ENCODE measurements around the gene FAM217A. TPM values are rescaled to one million over a fixed set of nuclear protein-coding genes. Genes with fewer than 3 reads are reported as not detected.

The FAM217A gene
- total and polyA plus RNA-seq, 2 of the 13 experiments (the other 11 are each of a cell fraction or from before 2014, with no cell fraction given): not detected

DNA sequence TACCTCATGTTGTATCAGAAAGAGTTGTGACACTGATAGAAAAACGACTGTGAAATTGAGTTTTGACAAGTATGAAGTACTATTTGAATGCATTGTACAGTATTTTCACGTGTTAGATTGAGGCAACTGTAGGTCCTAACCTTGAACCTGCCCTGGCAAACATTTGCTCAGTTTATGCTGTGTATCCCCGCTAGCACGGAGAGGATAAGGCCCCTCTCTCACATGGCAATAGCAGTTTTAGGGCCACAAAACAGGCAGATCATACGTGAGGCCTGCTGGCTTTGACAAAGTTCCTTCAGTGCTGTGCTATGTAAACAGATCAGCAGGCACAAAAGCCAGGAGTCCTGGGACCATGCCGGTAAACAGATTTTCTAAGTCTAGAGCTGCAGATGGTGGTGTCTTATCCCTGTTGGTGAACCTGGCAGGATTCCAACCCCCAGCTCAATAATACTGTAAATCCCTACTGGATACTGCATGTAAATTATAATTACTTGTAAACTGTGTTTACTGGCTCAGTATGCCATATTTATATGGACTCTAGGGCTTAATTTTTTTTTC lies 23.8 kb upstream of the FAM217A start (continued):
- TF ChIP-seq, protein P1, sequence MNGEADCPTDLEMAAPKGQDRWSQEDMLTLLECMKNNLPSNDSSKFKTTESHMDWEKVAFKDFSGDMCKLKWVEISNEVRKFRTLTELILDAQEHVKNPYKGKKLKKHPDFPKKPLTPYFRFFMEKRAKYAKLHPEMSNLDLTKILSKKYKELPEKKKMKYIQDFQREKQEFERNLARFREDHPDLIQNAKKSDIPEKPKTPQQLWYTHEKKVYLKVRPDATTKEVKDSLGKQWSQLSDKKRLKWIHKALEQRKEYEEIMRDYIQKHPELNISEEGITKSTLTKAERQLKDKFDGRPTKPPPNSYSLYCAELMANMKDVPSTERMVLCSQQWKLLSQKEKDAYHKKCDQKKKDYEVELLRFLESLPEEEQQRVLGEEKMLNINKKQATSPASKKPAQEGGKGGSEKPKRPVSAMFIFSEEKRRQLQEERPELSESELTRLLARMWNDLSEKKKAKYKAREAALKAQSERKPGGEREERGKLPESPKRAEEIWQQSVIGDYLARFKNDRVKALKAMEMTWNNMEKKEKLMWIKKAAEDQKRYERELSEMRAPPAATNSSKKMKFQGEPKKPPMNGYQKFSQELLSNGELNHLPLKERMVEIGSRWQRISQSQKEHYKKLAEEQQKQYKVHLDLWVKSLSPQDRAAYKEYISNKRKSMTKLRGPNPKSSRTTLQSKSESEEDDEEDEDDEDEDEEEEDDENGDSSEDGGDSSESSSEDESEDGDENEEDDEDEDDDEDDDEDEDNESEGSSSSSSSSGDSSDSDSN (CRISPR knock-in tag; IDR thresholded peaks at IDR 0.05): peak; percentile 61
- TF ChIP-seq, protein P2, sequence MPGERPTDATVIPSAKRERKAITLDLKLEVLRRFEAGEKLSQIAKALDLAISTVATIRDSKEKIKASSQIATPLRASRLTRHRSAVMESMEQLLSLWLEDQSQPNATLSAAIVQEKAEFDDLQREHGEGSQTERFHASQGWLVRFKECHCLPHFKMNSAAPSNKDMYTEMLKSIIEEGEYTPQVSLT (CRISPR knock-in tag; IDR thresholded peaks at IDR 0.05; ENCODE audit: borderline replicate concordance, low read depth): no peak
- TF ChIP-seq ZNF383 (CRISPR knock-in tag; IDR thresholded peaks at IDR 0.05; ENCODE audit: borderline replicate concordance): no peak
- TF ChIP-seq, protein P3, sequence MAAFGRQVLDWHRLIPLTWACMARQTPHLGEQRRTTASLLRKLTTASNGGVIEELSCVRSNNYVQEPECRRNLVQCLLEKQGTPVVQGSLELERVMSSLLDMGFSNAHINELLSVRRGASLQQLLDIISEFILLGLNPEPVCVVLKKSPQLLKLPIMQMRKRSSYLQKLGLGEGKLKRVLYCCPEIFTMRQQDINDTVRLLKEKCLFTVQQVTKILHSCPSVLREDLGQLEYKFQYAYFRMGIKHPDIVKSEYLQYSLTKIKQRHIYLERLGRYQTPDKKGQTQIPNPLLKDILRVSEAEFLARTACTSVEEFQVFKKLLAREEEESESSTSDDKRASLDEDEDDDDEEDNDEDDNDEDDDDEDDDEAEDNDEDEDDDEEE (CRISPR knock-in tag; IDR thresholded peaks at IDR 0.05): no peak
- TF ChIP-seq NCOR1 (IDR thresholded peaks at IDR 0.05; ENCODE audit: borderline replicate concordance, low read length): peak; percentile 70; the same call in 1 of the 2 replicates
- no peak for TF ChIP-seq HCFC1 (IDR thresholded peaks at IDR 0.05; ENCODE audit: low read depth, low read length)
- no peak for TF ChIP-seq ZNF530 (CRISPR knock-in tag; IDR thresholded peaks at IDR 0.05; ENCODE audit: low read depth)
- TF ChIP-seq, protein P4, sequence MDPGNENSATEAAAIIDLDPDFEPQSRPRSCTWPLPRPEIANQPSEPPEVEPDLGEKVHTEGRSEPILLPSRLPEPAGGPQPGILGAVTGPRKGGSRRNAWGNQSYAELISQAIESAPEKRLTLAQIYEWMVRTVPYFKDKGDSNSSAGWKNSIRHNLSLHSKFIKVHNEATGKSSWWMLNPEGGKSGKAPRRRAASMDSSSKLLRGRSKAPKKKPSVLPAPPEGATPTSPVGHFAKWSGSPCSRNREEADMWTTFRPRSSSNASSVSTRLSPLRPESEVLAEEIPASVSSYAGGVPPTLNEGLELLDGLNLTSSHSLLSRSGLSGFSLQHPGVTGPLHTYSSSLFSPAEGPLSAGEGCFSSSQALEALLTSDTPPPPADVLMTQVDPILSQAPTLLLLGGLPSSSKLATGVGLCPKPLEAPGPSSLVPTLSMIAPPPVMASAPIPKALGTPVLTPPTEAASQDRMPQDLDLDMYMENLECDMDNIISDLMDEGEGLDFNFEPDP (CRISPR knock-in tag; conservative IDR thresholded peaks at IDR 0.05): no peak
- peak; percentile 55; the same call in 1 of the 2 replicates for TF ChIP-seq ZNF34 (CRISPR knock-in tag; IDR thresholded peaks at IDR 0.05; ENCODE audit: borderline replicate concordance)
- TF ChIP-seq KLF11 (CRISPR knock-in tag; IDR thresholded peaks at IDR 0.05): no peak
- TF ChIP-seq, protein P5, sequence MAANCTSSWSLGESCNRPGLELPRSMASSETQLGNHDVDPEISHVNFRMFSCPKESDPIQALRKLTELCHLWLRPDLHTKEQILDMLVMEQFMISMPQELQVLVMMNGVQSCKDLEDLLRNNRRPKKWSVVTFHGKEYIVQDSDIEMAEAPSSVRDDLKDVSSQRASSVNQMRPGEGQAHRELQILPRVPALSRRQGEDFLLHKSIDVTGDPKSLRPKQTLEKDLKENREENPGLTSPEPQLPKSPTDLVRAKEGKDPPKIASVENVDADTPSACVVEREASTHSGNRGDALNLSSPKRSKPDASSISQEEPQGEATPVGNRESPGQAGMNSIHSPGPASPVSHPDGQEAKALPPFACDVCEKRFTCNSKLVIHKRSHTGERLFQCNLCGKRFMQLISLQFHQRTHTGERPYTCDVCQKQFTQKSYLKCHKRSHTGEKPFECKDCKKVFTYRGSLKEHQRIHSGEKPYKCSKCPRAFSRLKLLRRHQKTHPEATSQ (CRISPR knock-in tag; IDR thresholded peaks at IDR 0.05; ENCODE audit: borderline replicate concordance): peak; percentile 90; the same call in 1 of the 2 replicates
- no peak for TF ChIP-seq ZFP36L2 (CRISPR knock-in tag; IDR thresholded peaks at IDR 0.05)
- TF ChIP-seq MAFG (CRISPR knock-in tag; IDR thresholded peaks at IDR 0.05): no peak
- TF ChIP-seq, protein P6, sequence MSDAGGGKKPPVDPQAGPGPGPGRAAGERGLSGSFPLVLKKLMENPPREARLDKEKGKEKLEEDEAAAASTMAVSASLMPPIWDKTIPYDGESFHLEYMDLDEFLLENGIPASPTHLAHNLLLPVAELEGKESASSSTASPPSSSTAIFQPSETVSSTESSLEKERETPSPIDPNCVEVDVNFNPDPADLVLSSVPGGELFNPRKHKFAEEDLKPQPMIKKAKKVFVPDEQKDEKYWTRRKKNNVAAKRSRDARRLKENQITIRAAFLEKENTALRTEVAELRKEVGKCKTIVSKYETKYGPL (CRISPR knock-in tag; IDR thresholded peaks at IDR 0.05): no peak
- TF ChIP-seq, protein P7, sequence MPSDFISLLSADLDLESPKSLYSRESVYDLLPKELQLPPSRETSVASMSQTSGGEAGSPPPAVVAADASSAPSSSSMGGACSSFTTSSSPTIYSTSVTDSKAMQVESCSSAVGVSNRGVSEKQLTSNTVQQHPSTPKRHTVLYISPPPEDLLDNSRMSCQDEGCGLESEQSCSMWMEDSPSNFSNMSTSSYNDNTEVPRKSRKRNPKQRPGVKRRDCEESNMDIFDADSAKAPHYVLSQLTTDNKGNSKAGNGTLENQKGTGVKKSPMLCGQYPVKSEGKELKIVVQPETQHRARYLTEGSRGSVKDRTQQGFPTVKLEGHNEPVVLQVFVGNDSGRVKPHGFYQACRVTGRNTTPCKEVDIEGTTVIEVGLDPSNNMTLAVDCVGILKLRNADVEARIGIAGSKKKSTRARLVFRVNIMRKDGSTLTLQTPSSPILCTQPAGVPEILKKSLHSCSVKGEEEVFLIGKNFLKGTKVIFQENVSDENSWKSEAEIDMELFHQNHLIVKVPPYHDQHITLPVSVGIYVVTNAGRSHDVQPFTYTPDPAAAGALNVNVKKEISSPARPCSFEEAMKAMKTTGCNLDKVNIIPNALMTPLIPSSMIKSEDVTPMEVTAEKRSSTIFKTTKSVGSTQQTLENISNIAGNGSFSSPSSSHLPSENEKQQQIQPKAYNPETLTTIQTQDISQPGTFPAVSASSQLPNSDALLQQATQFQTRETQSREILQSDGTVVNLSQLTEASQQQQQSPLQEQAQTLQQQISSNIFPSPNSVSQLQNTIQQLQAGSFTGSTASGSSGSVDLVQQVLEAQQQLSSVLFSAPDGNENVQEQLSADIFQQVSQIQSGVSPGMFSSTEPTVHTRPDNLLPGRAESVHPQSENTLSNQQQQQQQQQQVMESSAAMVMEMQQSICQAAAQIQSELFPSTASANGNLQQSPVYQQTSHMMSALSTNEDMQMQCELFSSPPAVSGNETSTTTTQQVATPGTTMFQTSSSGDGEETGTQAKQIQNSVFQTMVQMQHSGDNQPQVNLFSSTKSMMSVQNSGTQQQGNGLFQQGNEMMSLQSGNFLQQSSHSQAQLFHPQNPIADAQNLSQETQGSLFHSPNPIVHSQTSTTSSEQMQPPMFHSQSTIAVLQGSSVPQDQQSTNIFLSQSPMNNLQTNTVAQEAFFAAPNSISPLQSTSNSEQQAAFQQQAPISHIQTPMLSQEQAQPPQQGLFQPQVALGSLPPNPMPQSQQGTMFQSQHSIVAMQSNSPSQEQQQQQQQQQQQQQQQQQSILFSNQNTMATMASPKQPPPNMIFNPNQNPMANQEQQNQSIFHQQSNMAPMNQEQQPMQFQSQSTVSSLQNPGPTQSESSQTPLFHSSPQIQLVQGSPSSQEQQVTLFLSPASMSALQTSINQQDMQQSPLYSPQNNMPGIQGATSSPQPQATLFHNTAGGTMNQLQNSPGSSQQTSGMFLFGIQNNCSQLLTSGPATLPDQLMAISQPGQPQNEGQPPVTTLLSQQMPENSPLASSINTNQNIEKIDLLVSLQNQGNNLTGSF (CRISPR knock-in tag; IDR thresholded peaks at IDR 0.05): no peak
- no peak for TF ChIP-seq DNMT3B (CRISPR knock-in tag; conservative IDR thresholded peaks at IDR 0.05)

Data from HepG2 (cell line).